Tibial nerve (tissue), 4 donors: Measurements from ENCODE around the gene LRRC70.

Source experiments
- EP300 ChIP-seq, 2 donors: sonication (generic); formaldehyde crosslinking; IDR thresholded peaks; one replicate each; pipeline ENCODE4 v1.6.1; 2017; ENCODE audit warnings: antibody characterized with exemption in 2 of 2, mild to moderate bottlenecking in 1 of 2
- POLR2A ChIP-seq, 2 donors: fragments of 450-650 bp; IDR thresholded peaks; one replicate each; pipeline ENCODE4 v1.6.1; 2017; ENCODE audit warnings: antibody characterized with exemption in 2 of 2, mild to moderate bottlenecking in 2 of 2, moderate library complexity in 2 of 2
- TF ChIP-seq, protein P1 (sequence below), 5 experiments: fragments of 200-600 bp in 3 of 5; fragments of 450-650 bp in 2 of 5; sonication (generic) in 3 of 5; IDR thresholded peaks; one replicate each; pipeline ENCODE4 v1.5.1; 2016 to 2019; ENCODE audit warnings: antibody characterized with exemption in 5 of 5, mild to moderate bottlenecking in 3 of 5, moderate library complexity in 2 of 5

DNA sequence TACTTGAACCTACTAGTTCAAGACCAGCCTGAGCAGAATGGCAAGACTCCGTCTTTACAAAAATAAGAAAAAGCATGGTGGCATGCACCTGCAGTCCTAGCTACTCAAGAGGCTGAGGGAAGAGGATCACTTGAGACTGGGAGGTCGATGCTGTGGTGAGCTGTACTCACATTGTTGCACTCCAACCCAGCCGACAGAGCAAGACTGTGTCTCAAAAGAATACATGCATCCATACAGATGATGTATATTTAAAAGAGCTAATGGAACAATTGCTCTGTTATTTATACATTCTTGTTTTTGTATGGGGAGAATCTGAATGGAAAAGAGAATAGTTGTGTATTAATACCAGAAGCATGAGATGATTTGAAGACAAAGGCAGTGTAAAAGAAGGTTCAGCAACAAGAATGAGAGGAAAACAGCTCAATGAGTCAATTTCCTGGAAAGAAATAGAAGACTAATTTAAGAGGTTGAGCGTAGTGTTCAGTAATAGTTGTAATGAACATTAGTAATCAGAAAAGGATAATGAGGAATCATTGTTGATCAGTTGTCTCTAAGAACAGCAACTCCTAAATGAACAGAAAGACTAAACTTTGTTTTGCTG is 1.9 kb upstream of the LRRC70 start:
- TF ChIP-seq, protein P1, sequence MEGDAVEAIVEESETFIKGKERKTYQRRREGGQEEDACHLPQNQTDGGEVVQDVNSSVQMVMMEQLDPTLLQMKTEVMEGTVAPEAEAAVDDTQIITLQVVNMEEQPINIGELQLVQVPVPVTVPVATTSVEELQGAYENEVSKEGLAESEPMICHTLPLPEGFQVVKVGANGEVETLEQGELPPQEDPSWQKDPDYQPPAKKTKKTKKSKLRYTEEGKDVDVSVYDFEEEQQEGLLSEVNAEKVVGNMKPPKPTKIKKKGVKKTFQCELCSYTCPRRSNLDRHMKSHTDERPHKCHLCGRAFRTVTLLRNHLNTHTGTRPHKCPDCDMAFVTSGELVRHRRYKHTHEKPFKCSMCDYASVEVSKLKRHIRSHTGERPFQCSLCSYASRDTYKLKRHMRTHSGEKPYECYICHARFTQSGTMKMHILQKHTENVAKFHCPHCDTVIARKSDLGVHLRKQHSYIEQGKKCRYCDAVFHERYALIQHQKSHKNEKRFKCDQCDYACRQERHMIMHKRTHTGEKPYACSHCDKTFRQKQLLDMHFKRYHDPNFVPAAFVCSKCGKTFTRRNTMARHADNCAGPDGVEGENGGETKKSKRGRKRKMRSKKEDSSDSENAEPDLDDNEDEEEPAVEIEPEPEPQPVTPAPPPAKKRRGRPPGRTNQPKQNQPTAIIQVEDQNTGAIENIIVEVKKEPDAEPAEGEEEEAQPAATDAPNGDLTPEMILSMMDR (IDR thresholded peaks at IDR 0.05), result no peak
- TF ChIP-seq EP300 (IDR thresholded peaks at IDR 0.05) (no peak), POLR2A (IDR thresholded peaks at IDR 0.05) (no peak)
